Keratinocyte (primary cell): Measurements from ENCODE around the gene B9D1.

ENCODE experiments used
- CTCF ChIP-seq, 3 experiments: IDR thresholded peaks in 1 of 3; conservative IDR thresholded peaks in 1 of 3; optimal IDR thresholded peaks in 1 of 3; 2 replicates in 2 of 3; 3 replicates in 1 of 3; pipeline versions ENCODE3 to v1.5.1; 2011; ENCODE audit warnings: low read length in 3 of 3, mild to moderate bottlenecking in 3 of 3, moderate library complexity in 2 of 3, control low read depth in 1 of 3, inconsistent platforms in 1 of 3; ENCODE audit not compliant: insufficient read depth in 2 of 3; ENCODE audit errors: extremely low read depth in 1 of 3
- EZH2 ChIP-seq: IDR thresholded peaks from one replicate; pipeline ENCODE4 v1.6.1; 2012; ENCODE audit warnings: inconsistent platforms, mild to moderate bottlenecking, low read length, moderate library complexity

GRCh38 chr17:19362277-19363113 is at the start of gene B9D1:
- TF ChIP-seq CTCF (optimal IDR thresholded peaks at IDR 0.05 in 1 of 3, IDR thresholded peaks at IDR 0.05 in 1 of 3, conservative IDR thresholded peaks at IDR 0.05 in 1 of 3; ENCODE audit: extremely low read depth in 1 of 3, insufficient read depth in 2 of 3, low read length in 3 of 3) (peak; percentile 88 to 99 (median 98)), EZH2 (no peak)
